GM23338 (cell line): ENCODE data around the gene PPP2CA.

ENCODE experiments used
- EZH2 ChIP-seq: fragments of 200-600 bp; sonication (generic); IDR thresholded peaks from one replicate; pipeline ENCODE4 v1.8.0; 2017; ENCODE audit warnings: antibody characterized with exemption, mild to moderate bottlenecking, low read depth; ENCODE audit not compliant: unreplicated experiment
- EZH2phosphoT487 ChIP-seq: fragments of 200-600 bp; sonication (generic); IDR thresholded peaks from one replicate; pipeline ENCODE4 v1.8.1; 2018; ENCODE audit warnings: antibody characterized with exemption; ENCODE audit not compliant: unreplicated experiment
- ZNF331 ChIP-seq: fragments of 250-450 bp; sonication (Bioruptor Pico); IDR thresholded peaks from 2 replicates; pipeline ENCODE4 v1.5.0; 2020; ENCODE audit warnings: low read depth, mild to moderate bottlenecking, moderate library complexity
- TF ChIP-seq, protein P1 (sequence below), 2 experiments: fragments of 200-600 bp in 1 of 2; sonication (generic) in 1 of 2; conservative IDR thresholded peaks; 2 replicates each; pipeline versions ENCODE4 v1.5.1 to v1.6.1; 2016 to 2017; ENCODE audit warnings: antibody characterized with exemption in 2 of 2, low read depth in 2 of 2, mild to moderate bottlenecking in 2 of 2, moderate library complexity in 1 of 2

DNA sequence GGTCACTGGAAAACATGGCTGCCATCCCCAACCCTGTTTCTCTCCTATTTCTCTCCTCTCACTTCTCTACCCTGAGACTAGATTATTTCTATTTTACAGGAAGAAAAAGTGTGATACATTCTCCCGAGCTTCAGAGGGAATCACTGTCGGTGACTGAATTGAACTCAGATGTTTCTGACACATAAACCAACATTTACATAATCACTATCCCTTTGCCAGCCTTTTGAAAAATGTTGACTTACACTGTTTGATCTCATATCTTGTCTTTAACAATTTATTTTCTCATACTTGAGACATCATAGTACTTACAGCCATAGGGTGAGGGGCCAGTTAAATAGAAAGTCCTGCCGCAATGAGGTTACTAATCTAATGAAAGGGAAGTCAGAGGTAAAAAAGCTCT, 25.1 kb upstream of the PPP2CA start:
- TF ChIP-seq, protein P1, sequence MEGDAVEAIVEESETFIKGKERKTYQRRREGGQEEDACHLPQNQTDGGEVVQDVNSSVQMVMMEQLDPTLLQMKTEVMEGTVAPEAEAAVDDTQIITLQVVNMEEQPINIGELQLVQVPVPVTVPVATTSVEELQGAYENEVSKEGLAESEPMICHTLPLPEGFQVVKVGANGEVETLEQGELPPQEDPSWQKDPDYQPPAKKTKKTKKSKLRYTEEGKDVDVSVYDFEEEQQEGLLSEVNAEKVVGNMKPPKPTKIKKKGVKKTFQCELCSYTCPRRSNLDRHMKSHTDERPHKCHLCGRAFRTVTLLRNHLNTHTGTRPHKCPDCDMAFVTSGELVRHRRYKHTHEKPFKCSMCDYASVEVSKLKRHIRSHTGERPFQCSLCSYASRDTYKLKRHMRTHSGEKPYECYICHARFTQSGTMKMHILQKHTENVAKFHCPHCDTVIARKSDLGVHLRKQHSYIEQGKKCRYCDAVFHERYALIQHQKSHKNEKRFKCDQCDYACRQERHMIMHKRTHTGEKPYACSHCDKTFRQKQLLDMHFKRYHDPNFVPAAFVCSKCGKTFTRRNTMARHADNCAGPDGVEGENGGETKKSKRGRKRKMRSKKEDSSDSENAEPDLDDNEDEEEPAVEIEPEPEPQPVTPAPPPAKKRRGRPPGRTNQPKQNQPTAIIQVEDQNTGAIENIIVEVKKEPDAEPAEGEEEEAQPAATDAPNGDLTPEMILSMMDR (conservative IDR thresholded peaks at IDR 0.05; ENCODE audit: low read depth in 2 of 2): no peak
- no peak for TF ChIP-seq EZH2phosphoT487
- no peak for TF ChIP-seq EZH2
- TF ChIP-seq ZNF331 (CRISPR knock-in tag): no peak
